ENCODE data around the gene PAX5. TPM values are rescaled to one million over a fixed set of nuclear protein-coding genes. Genes with fewer than 3 reads are reported as not detected.

The PAX5 gene
- polyA plus RNA-seq, 1 of the 3 experiments (the other 2 are of a cell fraction): 0.05 TPM

- Histone ChIP-seq H3K9ac (no peak overlapping the region), H3F3A (replicated peaks; ENCODE audit: insufficient read depth) (peaks cover 4% of the 10 kb centered on the region), H3K4me3 (ENCODE audit: low read depth in 2 of 2, low read length in 1 of 2) (no peak overlapping the region), H3K27ac (ENCODE audit: low read depth in 2 of 2, low read length in 1 of 2) (no peak overlapping the region), H3K79me2 (ENCODE audit: insufficient read depth) (no peaks in the 10 kb centered on the region), H3K27me3 (ENCODE audit: insufficient read depth) (no peaks in the 10 kb centered on the region), H4K20me1 (ENCODE audit: insufficient read depth) (no peaks in the 10 kb centered on the region), H2AFZ (ENCODE audit: low read depth) (no peak overlapping the region), H3K9me3 (no peaks in the 10 kb centered on the region), H3K4me1 (ENCODE audit: control insufficient read depth in 1 of 2, insufficient read depth in 2 of 2, low read depth in 1 of 2, low read length in 1 of 2) (peaks cover 0 to 9% of the 10 kb centered on the region in 2 experiments; a peak in 1 of 4 replicates), H3K9me2 (no peaks in the 10 kb centered on the region), H3K36me3 (replicated peaks in 1 of 2; ENCODE audit: control insufficient read depth in 1 of 2, insufficient read depth in 2 of 2, low read length in 1 of 2) (no peaks in the 10 kb centered on the region), H3K4me2 (peak overlapping the region; percentile 24; the same call in 1 of the 2 replicates)
- ChIA-PET POLR2A (no interaction called here), CTCF (no interaction called here)
- TF ChIP-seq ELF1 (IDR thresholded peaks at IDR 0.05) (no peak), TCF12 (IDR thresholded peaks at IDR 0.05) (peak; percentile 71), POLR2AphosphoS5 (IDR thresholded peaks at IDR 0.05; ENCODE audit: low read depth, low read length) (peak; percentile 18; the same call in 1 of the 2 replicates), NFIC (IDR thresholded peaks at IDR 0.05; ENCODE audit: borderline replicate concordance) (peak; percentile 36; the same call in 1 of the 2 replicates), FOXJ3 (CRISPR knock-in tag; IDR thresholded peaks at IDR 0.05) (no peak), MXI1 (IDR thresholded peaks at IDR 0.05; ENCODE audit: low read depth, low read length) (no peak), FOSL2 (IDR thresholded peaks at IDR 0.05; ENCODE audit: borderline replicate concordance, low read depth) (peak; percentile 95), FOXM1 (IDR thresholded peaks at IDR 0.05; ENCODE audit: low read depth) (no peak), REST (IDR thresholded peaks at IDR 0.05; ENCODE audit: low read depth, low read length) (no peak), SMC3 (IDR thresholded peaks at IDR 0.05; ENCODE audit: low read depth, low read length) (no peak), YY1 (IDR thresholded peaks at IDR 0.05; ENCODE audit: low read depth) (no peak), IRF3 (IDR thresholded peaks at IDR 0.05; ENCODE audit: low read depth, low read length) (no peak), JUND (IDR thresholded peaks at IDR 0.05) (peak; percentile 94), ZBTB33 (IDR thresholded peaks at IDR 0.05; ENCODE audit: borderline replicate concordance, low read depth) (no peak), GABPA (IDR thresholded peaks at IDR 0.05; ENCODE audit: low read depth) (no peak), RCOR1 (IDR thresholded peaks at IDR 0.05; ENCODE audit: low read length) (no peak), EP300 (IDR thresholded peaks at IDR 0.05; ENCODE audit: borderline replicate concordance in 1 of 2, low read depth in 1 of 2, low read length in 1 of 2) (peak in 1 of 2 experiments; percentile 62; a peak in 1 of 4 replicates)
- TF ChIP-seq, protein P1, sequence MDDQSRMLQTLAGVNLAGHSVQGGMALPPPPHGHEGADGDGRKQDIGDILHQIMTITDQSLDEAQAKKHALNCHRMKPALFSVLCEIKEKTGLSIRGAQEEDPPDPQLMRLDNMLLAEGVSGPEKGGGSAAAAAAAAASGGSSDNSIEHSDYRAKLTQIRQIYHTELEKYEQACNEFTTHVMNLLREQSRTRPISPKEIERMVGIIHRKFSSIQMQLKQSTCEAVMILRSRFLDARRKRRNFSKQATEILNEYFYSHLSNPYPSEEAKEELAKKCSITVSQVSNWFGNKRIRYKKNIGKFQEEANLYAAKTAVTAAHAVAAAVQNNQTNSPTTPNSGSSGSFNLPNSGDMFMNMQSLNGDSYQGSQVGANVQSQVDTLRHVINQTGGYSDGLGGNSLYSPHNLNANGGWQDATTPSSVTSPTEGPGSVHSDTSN (IDR thresholded peaks at IDR 0.05): peak; percentile 79
- TF ChIP-seq, protein P2, sequence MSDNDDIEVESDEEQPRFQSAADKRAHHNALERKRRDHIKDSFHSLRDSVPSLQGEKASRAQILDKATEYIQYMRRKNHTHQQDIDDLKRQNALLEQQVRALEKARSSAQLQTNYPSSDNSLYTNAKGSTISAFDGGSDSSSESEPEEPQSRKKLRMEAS (IDR thresholded peaks at IDR 0.05; ENCODE audit: low read depth): peak; percentile 74
- 13% methylated on average over 4 of the region's 4 CpGs for WGBS (ENCODE audit: low lambda C conversion rate)
- no peak for DNase-seq
These were observed 110.0 kb downstream of the PAX5 start for GRCh38 chr9:36924071-36924470.
